CD14-positive monocyte (primary cell): ENCODE measurements around the gene CSPG4. TPM values are rescaled to one million over a fixed set of nuclear protein-coding genes. Genes with fewer than 3 reads are reported as not detected.
"Not testable (repeated sequence)": the region's sequence is repeated elsewhere in the genome, so short reads cannot be mapped to it uniquely, and the experiment has no call there.

Experiments
- DNase-seq, 3 donors: peaks; one replicate each; pipeline ENCODE4 v3.0.0-alpha.2; 2011 to 2022
- H2AFZ ChIP-seq: 2 replicates; pipeline ENCODE4 v1.6.0; 2012; ENCODE audit warnings: mild to moderate bottlenecking, low read depth, low read length, inconsistent platforms; ENCODE audit not compliant: insufficient read depth, poor library complexity, severe bottlenecking
- H3K27ac ChIP-seq, 2 donors: 1 replicate in 1 of 2; 2 replicates in 1 of 2; pipeline ENCODE4 v1.5.1; 2012 to 2013; ENCODE audit warnings: low read length in 2 of 2, control low read depth in 1 of 2, inconsistent platforms in 1 of 2, low read depth in 1 of 2, mild to moderate bottlenecking in 1 of 2
- H3K27me3 ChIP-seq, 2 donors: one replicate each; pipeline versions ENCODE4 v1.6.0 to v1.6.1; 2011 to 2013; ENCODE audit warnings: low read length in 2 of 2; ENCODE audit not compliant: control insufficient read depth in 2 of 2, insufficient read depth in 2 of 2
- H3K36me3 ChIP-seq, 2 donors: replicated peaks in 1 of 2; 1 replicate in 1 of 2; 2 replicates in 1 of 2; pipeline versions ENCODE4 v1.5.1 to v1.6.1; 2012 to 2013; ENCODE audit warnings: low read length in 2 of 2, control low read depth in 1 of 2, inconsistent platforms in 1 of 2, mild to moderate bottlenecking in 1 of 2; ENCODE audit not compliant: insufficient read depth in 2 of 2, control insufficient read depth in 1 of 2
- H3K4me1 ChIP-seq, 2 donors: 1 replicate in 1 of 2; 2 replicates in 1 of 2; pipeline versions ENCODE4 v1.5.1 to v1.6.1; 2012 to 2013; ENCODE audit warnings: low read length in 2 of 2, control low read depth in 1 of 2, inconsistent platforms in 1 of 2, mild to moderate bottlenecking in 1 of 2, moderate library complexity in 1 of 2; ENCODE audit not compliant: insufficient read depth in 2 of 2, control insufficient read depth in 1 of 2
- H3K4me2 ChIP-seq: replicated peaks from 2 replicates; pipeline ENCODE3; 2012; ENCODE audit warnings: low read length, moderate library complexity, mild to moderate bottlenecking; ENCODE audit not compliant: poor library complexity, severe bottlenecking; ENCODE audit errors: extremely low read depth
- H3K4me3 ChIP-seq, 3 experiments: fragments of 200-600 bp in 1 of 3; sonication (generic) in 1 of 3; replicated peaks in 1 of 3; 1 replicate in 2 of 3; 2 replicates in 1 of 3; pipeline ENCODE4 v1.5.1; 2011 to 2013; ENCODE audit warnings: low read length in 3 of 3, mild to moderate bottlenecking in 3 of 3, control low read depth in 2 of 3, low read depth in 2 of 3, inconsistent platforms in 1 of 3, moderate library complexity in 1 of 3
- H3K79me2 ChIP-seq: 2 replicates; pipeline ENCODE4 v1.6.0; 2012; ENCODE audit warnings: mild to moderate bottlenecking, control low read depth, inconsistent platforms, low read length, moderate library complexity; ENCODE audit not compliant: insufficient read depth
- H3K9ac ChIP-seq: 2 replicates; pipeline ENCODE4 v1.6.0; 2017; ENCODE audit warnings: low read length, mild to moderate bottlenecking; ENCODE audit not compliant: insufficient read depth, poor library complexity, severe bottlenecking
- H3K9me3 ChIP-seq, 2 donors: replicated peaks in 1 of 2; 1 replicate in 1 of 2; 2 replicates in 1 of 2; pipeline versions ENCODE4 v1.5.1 to v1.6.1; 2012 to 2013; ENCODE audit warnings: low read length in 2 of 2, control low read depth in 1 of 2; ENCODE audit not compliant: control insufficient read depth in 1 of 2, insufficient read depth in 1 of 2
- H4K20me1 ChIP-seq: 2 replicates; pipeline ENCODE4 v1.6.0; 2012; ENCODE audit warnings: mild to moderate bottlenecking, low read length, control low read depth, moderate library complexity; ENCODE audit not compliant: insufficient read depth
- H3K27ac Mint-ChIP-seq, 7 donors: one replicate each; pipeline ENCODE4 v1.8.0; 2020; ENCODE audit warnings: mild to moderate bottlenecking in 7 of 7, mixed read lengths in 7 of 7, moderate library complexity in 6 of 7, inconsistent platforms in 2 of 7
- H3K27me3 Mint-ChIP-seq, 3 donors: one replicate each; pipeline ENCODE4 v1.8.0; 2021 to 2022; ENCODE audit warnings: low read depth in 3 of 3, mild to moderate bottlenecking in 3 of 3, mixed read lengths in 3 of 3, moderate library complexity in 3 of 3, inconsistent platforms in 1 of 3
- H3K36me3 Mint-ChIP-seq, 2 donors: one replicate each; pipeline ENCODE4 v1.8.0; 2020; ENCODE audit warnings: mixed read lengths in 2 of 2, inconsistent platforms in 1 of 2, mild to moderate bottlenecking in 1 of 2
- H3K4me1 Mint-ChIP-seq: one replicate; pipeline ENCODE4 v1.8.0; 2020; ENCODE audit warnings: mild to moderate bottlenecking, mixed read lengths
- H3K4me3 Mint-ChIP-seq, 2 donors: one replicate each; pipeline ENCODE4 v1.8.0; 2020; ENCODE audit warnings: mild to moderate bottlenecking in 2 of 2, mixed read lengths in 2 of 2, moderate library complexity in 1 of 2
- H3K9me3 Mint-ChIP-seq, 7 donors: one replicate each; pipeline ENCODE4 v1.8.0; 2020 to 2022; ENCODE audit warnings: mixed read lengths in 7 of 7, mild to moderate bottlenecking in 6 of 7, moderate library complexity in 6 of 7, inconsistent platforms in 2 of 7
- WGBS: methylation state at CpG from one replicate; pipeline ENCODE4 v1.1.5; 2013; ENCODE audit warnings: missing lambda C conversion rate; ENCODE audit not compliant: insufficient coverage; 5-methylcytosine and 5-hydroxymethylcytosine counted together
- intact Hi-C, 2 donors: fragments of 100-400 bp; cut with micrococcal nuclease; formaldehyde crosslinking; loops; one replicate each; pipeline versions ENCODE4 v1.15.0 to v1.15.1; 2023
- polyA plus RNA-seq, 3 donors: library from polyadenylated mRNA; depleted of rRNA in 1 of 3; unstranded in 2 of 3; stranded (reverse) in 1 of 3; fragments of 300-500 nt in 2 of 3; fragments of >200 nt in 1 of 3; fragmentation: Illumina TruSeq in 2 of 3; gene quantifications; 1 replicate in 2 of 3; 2 replicates in 1 of 3; pipeline ENCODE4 v1.2.3, GENCODE V29; 2012 to 2021
- TF ChIP-seq, protein P1 (sequence below): fragments of 200-600 bp; IDR thresholded peaks from one replicate; pipeline ENCODE4 v1.8.0; 2022; ENCODE audit warnings: antibody characterized with exemption, mild to moderate bottlenecking

CSPG4 gene
- polyA plus RNA-seq, 3 donors, result not detected

DNA sequence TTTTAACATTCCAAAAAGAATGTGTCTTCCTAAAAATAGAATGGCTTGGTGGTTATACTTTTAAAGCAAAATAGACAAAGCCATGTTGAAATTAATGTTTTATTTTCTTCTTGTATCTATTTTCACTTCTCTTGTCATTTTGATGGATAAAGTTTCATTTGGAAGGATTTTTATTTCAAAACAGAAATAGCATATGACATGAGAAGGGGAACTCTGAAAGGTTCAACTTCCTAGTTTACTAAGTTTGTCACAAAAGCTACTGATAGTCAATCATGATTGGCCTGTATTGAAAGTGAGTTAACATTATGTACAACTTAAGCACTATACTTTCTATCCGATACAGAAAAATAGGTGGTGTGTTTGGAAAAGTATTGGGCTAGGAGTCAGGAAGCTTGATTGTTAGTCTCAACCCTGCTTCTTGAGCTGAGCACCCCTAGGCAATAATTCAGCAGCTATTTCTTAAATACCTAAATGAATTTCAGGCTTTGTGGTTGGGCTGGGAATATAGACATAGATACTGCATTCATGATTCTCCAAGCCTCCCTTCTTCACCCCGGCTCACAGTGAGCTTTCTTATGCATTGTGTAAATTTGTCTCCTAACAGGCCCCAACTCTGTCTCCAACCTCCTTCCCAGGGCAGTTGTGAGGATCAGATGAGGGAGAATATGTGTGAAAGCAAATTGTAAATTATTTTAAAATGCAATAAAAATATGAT lies 46.9 kb upstream of the CSPG4 start:
- H4K20me1 ChIP-seq, result no peaks in the 10 kb centered on the region
- Mint-ChIP-seq H3K4me1 (peaks cover 20% of the 10 kb centered on the region), H3K36me3 (no peaks in the 10 kb centered on the region), H3K27me3 (peaks cover 0 to 4% (median 0%) of the 10 kb centered on the region in 3 donors), H3K4me3 (peak overlapping the region in 1 of 2 donors; percentile 94), H3K9me3 (peaks cover 0 to 2% (median 0%) of the 10 kb centered on the region in 7 donors), H3K27ac (peak overlapping the region; percentile 85 to 97 (median 93))
- no peaks in the 10 kb centered on the region for H3K27me3 ChIP-seq
- H3K79me2 ChIP-seq, result peaks cover 9% of the 10 kb centered on the region
- WGBS, result no CpG with 5 or more reads among the region's 2 CpGs
- DNase-seq, result peak in 2 of 3 donors; percentile 21 to 24
- peak overlapping the region in 1 of 3 experiments; percentile 81 for H3K4me3 ChIP-seq
- peak overlapping the region; percentile 77 for H3K9ac ChIP-seq
- H3K4me1 ChIP-seq, result peaks cover 15 to 19% of the 10 kb centered on the region in 2 donors
- peak overlapping the region; percentile 89 for H3K4me2 ChIP-seq
- peak overlapping the region; percentile 96 for H2AFZ ChIP-seq
- TF ChIP-seq, protein P1, sequence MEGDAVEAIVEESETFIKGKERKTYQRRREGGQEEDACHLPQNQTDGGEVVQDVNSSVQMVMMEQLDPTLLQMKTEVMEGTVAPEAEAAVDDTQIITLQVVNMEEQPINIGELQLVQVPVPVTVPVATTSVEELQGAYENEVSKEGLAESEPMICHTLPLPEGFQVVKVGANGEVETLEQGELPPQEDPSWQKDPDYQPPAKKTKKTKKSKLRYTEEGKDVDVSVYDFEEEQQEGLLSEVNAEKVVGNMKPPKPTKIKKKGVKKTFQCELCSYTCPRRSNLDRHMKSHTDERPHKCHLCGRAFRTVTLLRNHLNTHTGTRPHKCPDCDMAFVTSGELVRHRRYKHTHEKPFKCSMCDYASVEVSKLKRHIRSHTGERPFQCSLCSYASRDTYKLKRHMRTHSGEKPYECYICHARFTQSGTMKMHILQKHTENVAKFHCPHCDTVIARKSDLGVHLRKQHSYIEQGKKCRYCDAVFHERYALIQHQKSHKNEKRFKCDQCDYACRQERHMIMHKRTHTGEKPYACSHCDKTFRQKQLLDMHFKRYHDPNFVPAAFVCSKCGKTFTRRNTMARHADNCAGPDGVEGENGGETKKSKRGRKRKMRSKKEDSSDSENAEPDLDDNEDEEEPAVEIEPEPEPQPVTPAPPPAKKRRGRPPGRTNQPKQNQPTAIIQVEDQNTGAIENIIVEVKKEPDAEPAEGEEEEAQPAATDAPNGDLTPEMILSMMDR, result no peak
- H3K9me3 ChIP-seq, result no peaks in the 10 kb centered on the region
- no peaks in the 10 kb centered on the region for H3K36me3 ChIP-seq
- intact Hi-C loops, result loop anchor here in 1 of 2 donors (5.0 kb wide), 1 partner anchor 307 kb away; the partner anchor contains the start of gene SIN3A
- H3K27ac ChIP-seq, result peak overlapping the region in 1 of 2 donors; percentile 89

DNA sequence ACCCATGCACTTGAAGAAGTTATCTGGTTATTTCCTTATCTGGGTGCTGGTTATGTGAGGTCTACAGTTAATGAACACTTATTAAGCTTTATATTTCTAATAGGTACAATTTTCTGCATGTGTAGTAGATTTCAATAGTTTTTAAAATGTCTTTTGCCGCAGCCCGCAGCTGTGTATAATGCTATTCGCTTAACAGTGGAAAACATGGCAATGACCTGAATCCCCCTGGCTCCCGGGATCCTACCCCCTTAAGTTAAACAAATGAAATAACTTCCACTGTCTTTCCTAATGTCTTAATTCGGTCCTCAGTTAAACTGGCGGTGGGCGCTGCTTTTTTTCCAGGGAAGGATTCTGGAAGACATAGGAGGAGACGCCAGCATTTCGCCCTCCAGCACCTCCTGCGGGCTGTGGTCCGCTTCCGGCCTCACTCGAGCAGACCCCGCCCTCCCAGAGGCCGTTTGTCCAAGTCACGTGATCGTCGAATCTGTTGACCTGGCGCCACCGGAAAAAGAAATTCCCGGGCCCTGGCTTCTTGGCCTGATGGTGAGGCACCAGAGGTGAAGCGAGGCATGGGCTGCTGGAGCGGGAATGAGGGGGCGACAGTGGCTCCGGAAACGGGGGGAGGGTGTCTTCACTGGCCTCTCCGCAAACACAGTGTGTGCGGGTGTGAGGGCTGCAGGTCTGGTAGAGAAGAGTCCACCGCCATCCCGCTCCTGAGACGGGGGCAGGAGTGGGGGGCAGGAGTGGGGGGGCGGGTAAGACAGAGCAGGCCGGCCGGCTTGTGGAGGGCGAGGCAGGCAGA lies 45.6 kb upstream of the CSPG4 start:
- Mint-ChIP-seq H3K9me3 (peaks cover 0 to 2% (median 0%) of the 10 kb centered on the region in 7 donors), H3K36me3 (no peaks in the 10 kb centered on the region), H3K4me1 (peaks cover 23% of the 10 kb centered on the region), H3K27me3 (peaks cover 0 to 2% (median 0%) of the 10 kb centered on the region in 3 donors), H3K4me3 (peak overlapping the region; percentile 91 to 94), H3K27ac (peak overlapping the region; percentile 92 to 97 (median 95))
- TF ChIP-seq, protein P1, result peak; percentile 40
- Histone ChIP-seq H3K27me3 (no peaks in the 10 kb centered on the region), H3K4me3 (peak overlapping the region; percentile 51 to 85 (median 81)), H3K79me2 (peaks cover 9% of the 10 kb centered on the region), H4K20me1 (no peaks in the 10 kb centered on the region), H3K4me1 (peaks cover 15 to 19% of the 10 kb centered on the region in 2 donors), H3K4me2 (peak overlapping the region; percentile 89), H3K27ac (peak overlapping the region; percentile 70 to 89), H3K36me3 (no peaks in the 10 kb centered on the region), H3K9ac (peak overlapping the region; percentile 77), H2AFZ (peak overlapping the region; percentile 96), H3K9me3 (no peaks in the 10 kb centered on the region)
- peak; percentile 55 to 81 (median 77) for DNase-seq
- intact Hi-C loops, result loop anchor here in 1 of 2 donors (5.0 kb wide), 1 partner anchor 306 kb away; the partner anchor contains the start of gene SIN3A
- WGBS, result under 1% methylated on average over 24 of the region's 35 CpGs

DNA sequence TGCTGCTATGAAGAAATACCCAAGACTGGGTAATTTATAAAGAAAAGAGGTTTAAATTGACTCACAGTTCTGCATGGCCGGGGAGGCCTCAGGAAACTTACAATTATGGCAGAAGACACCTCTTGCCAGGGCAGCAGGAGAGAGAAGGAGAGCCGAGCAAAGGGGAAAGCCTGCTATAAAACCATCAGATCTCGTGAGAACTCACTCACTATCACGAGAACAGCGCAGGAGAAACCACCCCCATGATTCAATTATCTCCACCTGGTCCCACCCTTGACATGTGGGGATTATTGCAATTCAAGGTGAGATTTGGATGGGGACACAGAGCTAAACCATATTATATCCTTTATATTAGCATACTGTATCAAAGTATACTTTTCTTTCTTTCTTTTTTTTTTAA lies 42.2 kb upstream of the CSPG4 start:
- H4K20me1 ChIP-seq, DNase-seq, H3K9me3 ChIP-seq, H3K4me3 Mint-ChIP-seq, H3K36me3 ChIP-seq, H3K9me3 Mint-ChIP-seq, H3K79me2 ChIP-seq, H3K9ac ChIP-seq, H3K27ac ChIP-seq, H3K4me3 ChIP-seq, H3K27me3 ChIP-seq, H2AFZ ChIP-seq, H3K36me3 Mint-ChIP-seq, H3K27me3 Mint-ChIP-seq, H3K4me2 ChIP-seq: not testable (repeated sequence)
- H3K27ac Mint-ChIP-seq, result peak overlapping the region in 1 of 7 donors; percentile 8
- H3K4me1 Mint-ChIP-seq, result peaks cover 21% of the 10 kb centered on the region
- H3K4me1 ChIP-seq, result peaks cover 14 to 19% of the 10 kb centered on the region in 2 donors
- WGBS, result no CpG with 5 or more reads among the region's 5 CpGs
- intact Hi-C loops, result loop anchor here in 1 of 2 donors (5.0 kb wide), 1 partner anchor 303 kb away; the partner anchor contains the start of gene SIN3A
